D721Med (cell line): ENCODE results near the gene KIAA2012.
"Not testable (repeated sequence)": the region's sequence is repeated elsewhere in the genome, so short reads cannot be mapped to it uniquely, and the experiment has no call there.

ENCODE experiments used
- DNase-seq: peaks from one replicate; pipeline ENCODE4 v3.0.0; 2011; ENCODE audit warnings: low spot score; ENCODE audit not compliant: insufficient read length
- FAIRE-seq: peaks from 2 replicates; lab custom pipeline; 2011; peaks lifted over from hg19 to GRCh38; lab: Jason Lieb, UNC
- TF ChIP-seq, protein P1 (sequence below): IDR thresholded peaks from 2 replicates; pipeline ENCODE4 v1.5.1; 2012; ENCODE audit warnings: mild to moderate bottlenecking, control low read depth; ENCODE audit not compliant: insufficient read depth; ENCODE audit errors: missing control alignments

KIAA2012 gene

GRCh38 chr2:202208526-202208925, 135.5 kb downstream of the KIAA2012 start:
- TF ChIP-seq, protein P1, sequence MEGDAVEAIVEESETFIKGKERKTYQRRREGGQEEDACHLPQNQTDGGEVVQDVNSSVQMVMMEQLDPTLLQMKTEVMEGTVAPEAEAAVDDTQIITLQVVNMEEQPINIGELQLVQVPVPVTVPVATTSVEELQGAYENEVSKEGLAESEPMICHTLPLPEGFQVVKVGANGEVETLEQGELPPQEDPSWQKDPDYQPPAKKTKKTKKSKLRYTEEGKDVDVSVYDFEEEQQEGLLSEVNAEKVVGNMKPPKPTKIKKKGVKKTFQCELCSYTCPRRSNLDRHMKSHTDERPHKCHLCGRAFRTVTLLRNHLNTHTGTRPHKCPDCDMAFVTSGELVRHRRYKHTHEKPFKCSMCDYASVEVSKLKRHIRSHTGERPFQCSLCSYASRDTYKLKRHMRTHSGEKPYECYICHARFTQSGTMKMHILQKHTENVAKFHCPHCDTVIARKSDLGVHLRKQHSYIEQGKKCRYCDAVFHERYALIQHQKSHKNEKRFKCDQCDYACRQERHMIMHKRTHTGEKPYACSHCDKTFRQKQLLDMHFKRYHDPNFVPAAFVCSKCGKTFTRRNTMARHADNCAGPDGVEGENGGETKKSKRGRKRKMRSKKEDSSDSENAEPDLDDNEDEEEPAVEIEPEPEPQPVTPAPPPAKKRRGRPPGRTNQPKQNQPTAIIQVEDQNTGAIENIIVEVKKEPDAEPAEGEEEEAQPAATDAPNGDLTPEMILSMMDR: no peak
- no peak for DNase-seq
- FAIRE-seq: no peak

GRCh38 chr2:202215179-202215578, 142.1 kb downstream of the KIAA2012 start:
- DNase-seq: no peak
- TF ChIP-seq, protein P1: no peak
- FAIRE-seq: no peak

GRCh38 chr2:202221873-202222272, 148.8 kb downstream of the KIAA2012 start:
- no peak for FAIRE-seq
- DNase-seq: no peak
- TF ChIP-seq, protein P1: no peak

DNA sequence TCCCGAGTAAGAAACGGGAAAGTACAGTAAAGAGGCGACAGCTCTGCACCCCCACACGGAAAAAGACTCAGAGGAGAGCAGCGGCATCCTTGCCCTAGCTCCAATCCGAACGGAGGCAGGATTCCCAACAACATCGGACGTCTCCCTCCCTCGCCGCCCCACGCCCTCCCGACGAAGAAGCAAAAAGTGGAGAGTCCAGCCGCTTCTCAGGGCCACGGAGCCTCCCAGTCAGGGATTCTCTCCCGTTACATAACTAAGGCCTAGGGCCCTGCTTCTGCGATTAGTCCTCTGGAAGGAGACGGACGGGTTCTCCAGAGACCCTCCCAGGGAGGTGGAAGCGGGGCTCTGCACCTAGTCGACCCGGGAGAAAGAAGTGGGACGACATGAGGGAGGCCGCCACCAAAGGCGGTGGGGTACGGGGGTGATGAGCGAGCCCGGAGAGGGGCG, 164.8 kb downstream of the KIAA2012 start:
- DNase-seq (no peak), FAIRE-seq (no peak)
- TF ChIP-seq, protein P1: no peak

DNA sequence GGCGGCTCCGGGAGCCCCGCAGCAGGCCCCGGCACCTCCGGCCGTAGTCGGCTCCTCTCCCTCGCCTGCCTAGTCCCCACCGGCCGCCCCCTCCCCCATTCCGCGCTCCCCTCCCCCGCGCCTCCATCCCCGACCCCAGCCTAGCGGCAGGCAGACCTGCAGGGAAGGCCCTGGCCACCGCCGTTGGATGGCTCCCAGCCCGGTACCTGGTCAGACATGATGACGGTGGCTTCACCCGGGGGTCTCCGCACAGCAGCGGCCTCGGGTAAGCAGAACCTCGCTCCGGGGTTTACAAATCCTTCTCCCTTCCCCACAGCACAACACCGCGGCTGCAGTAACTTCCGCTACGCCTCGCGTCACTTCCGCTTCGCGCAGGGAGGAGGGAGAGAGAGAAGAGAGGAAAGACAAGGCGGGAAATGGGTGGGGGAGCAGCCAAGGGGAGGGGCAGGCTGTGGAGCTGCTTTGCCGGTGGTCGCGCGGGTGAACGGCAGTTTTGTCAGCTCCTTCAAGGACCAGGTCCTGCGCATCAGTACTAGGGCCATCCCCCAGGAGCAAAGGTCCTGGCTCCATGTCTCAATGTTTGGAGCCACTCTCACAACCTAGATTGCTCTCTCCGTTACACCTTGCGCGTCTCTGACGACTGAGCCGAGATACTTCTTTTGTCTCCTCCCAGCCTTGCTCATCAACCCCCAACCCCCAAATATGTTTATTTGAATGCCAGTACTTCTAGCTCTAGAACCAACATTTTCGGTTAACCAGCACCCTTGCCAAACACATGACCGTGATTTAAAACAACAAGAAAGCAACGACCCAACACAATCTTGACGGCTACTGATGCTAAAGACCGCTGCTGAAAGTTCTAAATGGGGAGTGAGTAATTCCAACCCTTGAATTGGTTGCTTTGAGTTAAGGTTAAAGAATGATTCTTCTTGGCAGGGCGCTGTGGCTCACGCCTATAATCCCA, 165.5 kb downstream of the KIAA2012 start, which contains the start of gene SUMO1:
TSS of gene SUMO1 (minus strand) at position 364 of the 964 bp plus-strand sequence. CDS start at position 218, 146 bp downstream.
- peak; percentile 89 for DNase-seq
- no peak for FAIRE-seq
- TF ChIP-seq, protein P1: no peak

GRCh38 chr2:202247710-202248109, 174.7 kb downstream of the KIAA2012 start:
- not testable (repeated sequence) for FAIRE-seq, DNase-seq

DNA sequence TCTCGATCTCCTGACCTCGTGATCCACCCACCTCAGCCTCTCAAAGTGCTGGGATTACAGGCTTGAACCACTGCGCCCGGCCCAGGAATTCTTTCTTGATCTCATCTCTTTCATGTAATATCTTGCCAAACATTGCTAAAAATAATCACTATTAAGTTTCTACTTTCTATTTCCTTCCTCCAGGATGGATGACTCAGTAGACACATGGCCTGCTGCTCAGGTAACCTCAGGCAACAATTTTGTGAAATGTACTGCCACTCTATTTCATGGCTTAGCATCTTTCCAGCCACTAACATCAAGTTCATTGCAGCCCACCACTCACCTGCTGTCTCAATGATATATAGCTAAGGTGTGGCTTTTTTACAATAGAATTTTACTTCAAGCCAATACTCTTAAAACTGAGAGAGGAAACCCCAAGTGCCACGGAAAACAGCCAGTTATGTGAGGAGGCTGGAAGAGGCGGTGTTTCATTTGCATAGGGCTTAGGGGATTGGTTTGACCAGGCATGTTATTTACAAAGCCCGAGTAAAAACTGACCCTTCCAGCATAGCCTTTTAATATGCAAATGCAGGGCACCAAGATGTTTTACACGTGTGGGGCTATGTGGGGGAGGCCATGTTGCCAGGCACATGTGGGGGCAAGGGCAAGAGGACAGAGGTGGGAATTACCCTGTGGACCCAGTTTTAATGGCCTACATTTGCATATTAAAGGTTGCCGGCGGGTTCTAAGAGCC, 176.6 kb downstream of the KIAA2012 start:
- TF ChIP-seq, protein P1: no peak
- FAIRE-seq (no peak), DNase-seq (no peak)
